NK-92 treated with Interleukin-12 subunit alpha and Interleukin-12 subunit beta, amount 100 ng/mL, for 24 hours (cell line): ENCODE data around the gene FNIP1.
"Not testable (repeated sequence)": the region's sequence is repeated elsewhere in the genome, so short reads cannot be mapped to it uniquely, and the experiment has no call there.

Source experiments
- DNase-seq: peaks from one replicate; lab custom pipeline; 2025; lab: John Stamatoyannopoulos, UW

FNIP1 gene

GRCh38 chr5:131607418-131607817 lies 189.4 kb downstream of the FNIP1 start:
- DNase-seq, result no peak

GRCh38 chr5:131605086-131605485 lies 191.7 kb downstream of the FNIP1 start:
- no peak for DNase-seq

DNA sequence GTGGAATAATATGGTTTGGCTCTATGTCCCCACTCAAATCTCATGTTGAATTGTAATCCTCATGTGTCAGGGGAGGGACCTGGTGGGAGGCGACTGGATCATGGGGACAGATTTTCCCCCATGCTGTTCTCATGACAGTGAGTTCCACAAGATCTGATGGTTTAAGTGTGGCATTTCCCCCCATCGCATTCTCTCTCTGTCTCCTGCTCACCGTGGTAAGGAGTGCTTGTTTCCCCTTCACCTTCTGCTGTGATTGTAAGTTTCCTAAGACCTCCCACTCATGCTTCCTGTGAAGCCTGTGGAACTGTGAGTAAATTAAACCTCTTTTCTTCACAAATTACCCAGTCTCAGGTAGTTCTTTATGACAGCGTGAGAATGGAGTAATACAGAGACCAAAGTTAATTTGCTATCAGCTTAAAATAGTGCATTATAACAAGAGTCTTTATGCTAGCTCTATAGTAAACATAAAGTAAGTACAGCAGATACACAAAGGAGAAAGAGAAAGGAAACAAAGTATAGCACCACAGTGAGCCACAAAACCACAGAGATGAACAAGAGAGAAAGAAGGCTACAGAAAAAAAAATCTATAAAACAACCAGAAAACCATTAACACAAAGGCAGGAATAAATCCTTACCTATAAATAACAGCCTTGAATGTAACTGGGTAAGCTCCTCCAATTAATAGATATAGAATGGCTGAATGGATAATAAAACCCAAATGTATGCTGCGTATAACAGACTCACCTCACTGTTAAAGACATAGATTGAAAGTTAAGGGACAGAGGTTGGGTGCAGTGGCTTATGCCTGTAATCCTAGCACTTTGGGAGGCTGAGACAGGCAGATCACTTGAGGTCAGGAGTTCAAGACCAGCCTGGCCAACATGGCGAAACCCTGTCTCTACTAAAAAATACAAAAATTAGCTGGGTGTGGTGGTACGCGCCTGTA lies 201.5 kb downstream of the FNIP1 start:
- no peak for DNase-seq

GRCh38 chr5:131593921-131594320 lies 202.9 kb downstream of the FNIP1 start:
- DNase-seq, result no peak

GRCh38 chr5:131593436-131593835 lies 203.4 kb downstream of the FNIP1 start:
- not testable (repeated sequence) for DNase-seq
